Inflammatory macrophage treated with lipopolysaccharide for 1 hour (primary cell): Measurements from ENCODE around the gene MALAT1.
"Not testable (repeated sequence)": the region's sequence is repeated elsewhere in the genome, so short reads cannot be mapped to it uniquely, and the experiment has no call there.

Source experiments
- DNase-seq, 2 donors: peaks; one replicate each; pipeline ENCODE4 v3.0.0-alpha.2; 2020 to 2022

The MALAT1 gene

GRCh38 chr11:65498977-65499712 lies at the start of gene MALAT1:
Gene MALAT1 (plus strand): TSS chr11:65499045.
- peak; percentile 87 to 99 for DNase-seq

GRCh38 chr11:65451301-65451700 lies 47.5 kb upstream of the MALAT1 start:
- not testable (repeated sequence) for DNase-seq

GRCh38 chr11:65452259-65452658 lies 46.6 kb upstream of the MALAT1 start:
- not testable (repeated sequence) for DNase-seq

- peak; percentile 89 to 92 for DNase-seq
Measured at GRCh38 chr11:65452806-65453490, 45.9 kb upstream of the MALAT1 start.

- no peak for DNase-seq
Measured at GRCh38 chr11:65454311-65454695, 44.5 kb upstream of the MALAT1 start.

GRCh38 chr11:65454696-65455456 lies 44.0 kb upstream of the MALAT1 start:
- DNase-seq: peak; percentile 85 to 96

- DNase-seq: no peak
Measured at GRCh38 chr11:65456418-65456817, 42.4 kb upstream of the MALAT1 start.

- DNase-seq: no peak
Measured at GRCh38 chr11:65459552-65459951, 39.3 kb upstream of the MALAT1 start.

GRCh38 chr11:65465471-65465870 lies 33.4 kb upstream of the MALAT1 start:
- not testable (repeated sequence) for DNase-seq

- DNase-seq: not testable (repeated sequence)
Measured at GRCh38 chr11:65467306-65467705, 31.5 kb upstream of the MALAT1 start.

GRCh38 chr11:65468874-65469333 lies 29.9 kb upstream of the MALAT1 start:
- no peak for DNase-seq

GRCh38 chr11:65470433-65471049 lies 28.3 kb upstream of the MALAT1 start:
- DNase-seq: no peak

- peak; percentile 66 to 67 for DNase-seq
Measured at GRCh38 chr11:65471447-65471891, 27.4 kb upstream of the MALAT1 start.

- not testable (repeated sequence) for DNase-seq
Measured at GRCh38 chr11:65472588-65473277, 26.1 kb upstream of the MALAT1 start.

- DNase-seq: no peak
Measured at GRCh38 chr11:65473278-65473860, 25.5 kb upstream of the MALAT1 start.

GRCh38 chr11:65474864-65475263 lies 24.0 kb upstream of the MALAT1 start:
- no peak for DNase-seq

- DNase-seq: peak in 1 of 2 donors; percentile 11
Measured at GRCh38 chr11:65476632-65477148, 22.2 kb upstream of the MALAT1 start.

- peak; percentile 96 for DNase-seq
Measured at GRCh38 chr11:65477149-65477965, 21.5 kb upstream of the MALAT1 start.

- DNase-seq: peak in 1 of 2 donors; percentile 18
Measured at GRCh38 chr11:65478388-65479183, 20.3 kb upstream of the MALAT1 start.
